Ecto neural progenitor cell (in vitro differentiated cells): ENCODE results near the gene CD37.
"Not testable (repeated sequence)": the region's sequence is repeated elsewhere in the genome, so short reads cannot be mapped to it uniquely, and the experiment has no call there.

Experiments
- DNase-seq: peaks from one replicate; pipeline ENCODE4 v3.0.0-alpha.2; 2018; ENCODE audit warnings: low spot score

CD37 gene, protein sequence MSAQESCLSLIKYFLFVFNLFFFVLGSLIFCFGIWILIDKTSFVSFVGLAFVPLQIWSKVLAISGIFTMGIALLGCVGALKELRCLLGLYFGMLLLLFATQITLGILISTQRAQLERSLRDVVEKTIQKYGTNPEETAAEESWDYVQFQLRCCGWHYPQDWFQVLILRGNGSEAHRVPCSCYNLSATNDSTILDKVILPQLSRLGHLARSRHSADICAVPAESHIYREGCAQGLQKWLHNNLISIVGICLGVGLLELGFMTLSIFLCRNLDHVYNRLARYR

DNA sequence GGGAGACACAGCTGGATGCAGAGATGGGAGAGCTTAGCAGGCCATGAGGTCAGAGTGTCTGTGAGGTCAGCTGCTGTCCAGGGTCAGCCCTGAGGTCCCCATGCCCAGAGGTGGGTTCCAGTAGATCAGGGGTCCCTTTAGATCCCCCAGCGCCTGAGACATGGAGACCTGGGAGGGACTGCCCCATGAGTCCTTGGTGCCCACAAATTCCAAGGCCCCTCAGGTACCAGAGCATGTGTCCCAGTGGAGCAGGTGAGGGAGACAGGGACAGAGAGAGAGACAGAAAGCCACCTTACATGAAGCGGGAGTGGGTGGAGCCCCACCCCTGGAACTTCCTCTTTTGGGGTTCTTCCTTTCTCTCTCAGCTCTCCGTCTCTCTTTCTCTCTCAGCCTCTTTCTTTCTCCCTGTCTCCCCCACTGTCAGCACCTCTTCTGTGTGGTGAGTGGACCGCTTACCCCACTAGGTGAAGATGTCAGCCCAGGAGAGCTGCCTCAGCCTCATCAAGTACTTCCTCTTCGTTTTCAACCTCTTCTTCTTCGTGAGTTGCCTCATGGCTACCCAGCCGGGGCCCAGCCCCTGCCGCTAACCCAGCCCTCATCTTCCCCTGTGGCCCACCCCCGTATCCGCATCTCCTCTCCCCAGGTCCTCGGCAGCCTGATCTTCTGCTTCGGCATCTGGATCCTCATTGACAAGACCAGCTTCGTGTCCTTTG is at the start of gene CD37:
TSS of gene CD37 (plus strand) at position 336 of the 713 bp plus-strand sequence. CDS start at position 471, 135 bp downstream.
- peak; percentile 41 for DNase-seq

DNA sequence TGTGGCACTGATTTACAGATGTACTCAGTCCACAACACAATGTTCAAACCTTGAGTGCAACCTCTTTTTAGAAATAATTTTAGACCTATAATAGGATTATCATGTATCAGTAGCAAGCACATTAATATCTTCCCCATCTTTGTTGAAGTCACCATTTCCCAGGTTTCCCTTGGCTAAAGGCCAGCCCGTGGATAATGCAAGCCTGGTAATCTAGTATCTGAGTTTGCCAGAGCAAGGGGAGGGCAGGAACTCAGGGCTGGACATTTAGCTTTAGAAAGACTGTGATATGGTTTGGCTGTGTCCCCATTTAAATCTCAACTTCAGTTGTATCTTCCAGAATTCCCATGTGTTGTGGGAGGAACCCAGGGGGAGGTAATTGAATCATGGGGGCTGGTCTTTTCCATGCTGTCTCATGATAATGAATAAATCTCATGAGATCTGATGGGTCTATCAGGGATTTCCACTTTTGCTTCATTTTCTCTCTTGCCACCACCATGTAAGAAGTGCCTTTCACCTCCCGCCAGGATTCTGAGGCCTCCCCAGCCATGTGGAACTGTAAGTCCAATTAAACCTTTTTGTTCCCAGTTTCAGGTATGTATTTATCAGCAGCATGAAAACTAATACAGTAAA is 48.0 kb upstream of the CD37 start:
- DNase-seq, result no peak

DNA sequence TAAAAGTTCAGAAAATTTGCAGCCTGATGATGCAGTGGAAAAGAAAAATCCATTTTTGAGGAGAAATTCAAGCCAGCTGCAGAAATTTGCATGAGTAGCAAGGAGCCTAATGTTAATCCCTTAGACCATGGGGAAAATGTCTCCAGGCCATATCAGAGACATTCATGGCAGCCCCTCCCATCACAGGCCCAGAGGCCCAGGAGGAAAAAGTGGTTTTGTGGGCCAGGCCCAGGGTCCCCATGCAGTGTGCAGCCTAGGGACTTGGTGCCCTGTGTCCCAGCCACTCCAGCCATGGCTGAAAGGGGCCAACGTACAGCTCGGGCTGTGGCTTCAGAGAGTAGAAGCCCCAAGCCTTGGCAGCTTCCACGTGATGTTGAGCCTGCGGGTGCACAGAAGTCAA is 47.0 kb upstream of the CD37 start:
- not testable (repeated sequence) for DNase-seq

DNA sequence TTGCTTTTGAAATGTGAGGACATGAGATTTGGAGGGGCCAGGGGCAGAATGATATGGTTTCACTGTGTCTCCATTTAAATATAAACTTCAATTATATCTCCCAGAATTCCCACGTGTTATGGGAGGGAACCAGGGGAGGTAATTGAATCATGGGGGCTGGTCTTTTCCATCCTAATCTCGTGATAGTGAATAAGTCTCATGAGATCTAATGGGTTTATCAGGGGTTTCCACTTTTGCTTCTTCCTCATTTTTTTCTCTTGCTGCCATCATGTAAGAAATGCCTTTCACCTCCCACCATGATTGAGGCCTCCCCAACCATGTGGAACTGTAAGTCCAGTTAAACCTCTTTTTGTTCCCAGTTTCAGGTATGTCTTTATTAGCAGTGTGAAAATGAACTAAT is 45.9 kb upstream of the CD37 start:
- DNase-seq, result not testable (repeated sequence)

DNA sequence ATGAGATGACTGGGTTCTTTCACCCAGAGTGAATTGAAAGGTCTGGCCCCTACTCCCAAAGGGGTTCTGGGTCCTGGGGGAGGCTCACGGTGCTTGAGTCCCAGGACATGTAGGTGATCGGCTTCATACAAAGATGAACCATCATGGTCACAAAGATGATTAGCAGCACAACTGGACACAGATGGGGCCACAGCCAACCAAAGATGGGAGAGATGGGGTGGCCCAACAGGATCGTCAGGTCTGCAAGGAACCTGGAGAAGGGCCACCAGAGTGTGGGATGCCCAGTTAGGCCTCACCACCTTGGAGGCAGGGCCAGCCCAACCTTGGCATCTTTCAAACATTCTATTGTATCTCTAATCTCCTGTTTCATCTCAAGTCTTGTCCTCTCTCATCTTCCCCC is 44.7 kb upstream of the CD37 start:
- no peak for DNase-seq

DNA sequence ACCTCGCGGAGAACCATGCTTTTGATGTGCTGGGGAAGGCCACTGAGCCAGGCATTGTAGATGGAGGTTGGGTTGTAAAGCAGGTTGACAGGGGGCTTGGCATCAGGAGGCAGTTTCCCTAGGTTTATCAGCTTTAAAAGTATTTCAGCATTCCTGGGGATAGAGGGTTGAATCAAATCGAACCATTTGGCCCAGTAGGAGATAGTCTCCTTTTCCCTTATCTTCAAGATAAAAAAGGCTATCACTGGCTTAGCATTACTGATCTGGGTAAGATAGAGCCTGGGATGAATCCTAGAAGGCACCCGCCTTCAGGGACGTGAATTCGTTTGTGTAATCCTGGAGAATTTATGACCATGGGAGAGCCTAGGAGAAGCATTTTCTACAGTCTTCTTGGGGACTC is 40.8 kb upstream of the CD37 start:
- DNase-seq, result no peak

DNA sequence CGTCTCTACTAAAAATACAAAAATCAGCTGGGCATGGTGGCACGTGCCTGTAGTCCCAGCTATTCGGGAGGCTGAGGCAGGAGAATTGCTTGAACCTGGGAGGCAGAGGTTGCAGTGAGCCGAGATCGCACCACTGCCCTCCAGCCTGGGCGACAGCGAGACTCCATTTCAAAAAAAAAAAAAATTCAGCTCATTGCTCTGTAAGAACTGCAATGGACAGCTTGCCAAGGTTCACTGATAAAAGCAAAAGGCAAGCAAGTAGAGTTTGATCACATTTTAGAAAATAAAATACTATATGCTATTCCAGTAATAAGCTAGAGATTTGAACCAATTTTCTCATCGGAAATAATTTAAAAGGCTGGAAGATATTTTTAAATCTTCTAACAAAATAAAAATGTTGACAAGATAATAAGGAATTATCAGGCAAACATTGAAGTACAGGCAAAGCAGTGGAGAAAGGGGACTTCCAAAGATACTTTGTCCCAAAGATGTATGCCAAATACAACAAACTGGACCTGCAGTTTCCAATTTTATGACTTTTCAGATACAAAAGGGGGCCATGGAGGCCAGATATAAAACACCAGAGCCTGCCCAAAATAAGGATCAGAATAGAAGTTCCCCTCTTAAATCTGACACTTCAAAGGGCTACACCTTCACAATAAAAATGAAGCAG is 39.9 kb upstream of the CD37 start:
- DNase-seq, result no peak

DNA sequence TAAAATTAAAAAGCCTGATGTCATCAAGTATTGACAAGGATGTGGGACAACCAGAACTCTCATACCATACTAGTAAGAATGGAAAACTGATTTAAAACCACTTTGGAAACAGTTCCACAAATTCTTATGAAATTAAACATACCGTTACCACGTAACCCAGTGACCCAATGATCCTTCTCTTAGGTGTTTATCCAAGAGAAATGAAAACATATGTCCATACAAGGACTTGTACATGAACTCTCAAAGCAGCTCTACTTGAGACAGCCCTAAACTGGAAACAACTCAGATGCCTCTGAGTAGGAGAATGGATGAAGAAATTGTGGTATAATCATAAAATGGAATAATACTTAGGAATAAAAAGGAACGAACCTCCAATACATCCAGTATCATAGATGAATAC is 37.8 kb upstream of the CD37 start:
- no peak for DNase-seq

DNA sequence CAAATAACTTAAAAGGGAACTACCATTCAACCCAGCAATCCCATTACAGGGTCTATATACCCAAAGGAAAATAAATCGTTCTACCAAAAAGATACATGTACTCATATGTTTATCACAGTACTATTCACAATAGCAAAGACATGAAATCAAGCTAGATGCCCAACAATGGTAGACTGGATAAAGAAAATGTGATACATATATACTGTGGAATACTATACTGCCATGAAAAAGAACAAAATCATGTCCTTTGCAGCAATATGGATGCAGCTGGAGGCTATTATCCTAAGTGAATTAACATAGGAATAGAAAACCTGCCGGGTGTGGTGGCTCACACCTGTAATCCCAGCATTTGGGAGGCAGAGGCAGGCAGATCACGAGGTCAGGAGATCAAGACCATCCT is 36.6 kb upstream of the CD37 start:
- DNase-seq, result not testable (repeated sequence)

DNA sequence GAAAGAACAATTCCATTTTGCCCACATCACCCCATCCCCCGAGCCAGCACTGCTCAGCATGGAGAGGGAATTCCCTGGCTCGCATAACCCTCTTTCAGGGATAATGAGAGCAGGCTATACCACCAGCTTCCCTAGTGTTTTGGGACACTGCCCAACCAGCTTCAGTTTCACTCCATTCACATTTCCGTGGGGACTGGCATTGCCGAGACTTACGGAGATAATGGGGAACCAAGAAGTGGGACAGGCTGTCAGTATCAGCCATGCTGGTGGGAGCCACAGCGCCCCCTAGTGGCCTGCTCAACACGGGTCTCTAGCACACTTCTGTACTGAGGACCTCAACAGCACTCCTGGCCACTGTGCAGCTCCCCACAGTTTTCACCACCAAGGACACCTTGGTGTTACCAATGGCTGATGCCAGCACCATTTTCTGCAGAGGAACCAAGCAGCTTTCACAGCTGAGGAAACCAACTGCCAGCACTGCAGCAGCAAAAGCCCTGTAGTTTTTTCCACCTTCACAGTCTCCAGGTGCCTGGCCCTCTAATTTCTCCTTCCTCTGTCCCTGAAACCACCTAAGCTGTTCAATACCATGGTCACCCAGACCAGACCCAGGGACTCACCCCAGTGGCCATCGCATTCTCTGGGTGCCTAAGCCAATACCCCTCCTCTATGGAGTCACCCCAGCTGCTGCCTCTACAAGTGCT is 33.9 kb upstream of the CD37 start:
- DNase-seq, result peak; percentile 88

DNA sequence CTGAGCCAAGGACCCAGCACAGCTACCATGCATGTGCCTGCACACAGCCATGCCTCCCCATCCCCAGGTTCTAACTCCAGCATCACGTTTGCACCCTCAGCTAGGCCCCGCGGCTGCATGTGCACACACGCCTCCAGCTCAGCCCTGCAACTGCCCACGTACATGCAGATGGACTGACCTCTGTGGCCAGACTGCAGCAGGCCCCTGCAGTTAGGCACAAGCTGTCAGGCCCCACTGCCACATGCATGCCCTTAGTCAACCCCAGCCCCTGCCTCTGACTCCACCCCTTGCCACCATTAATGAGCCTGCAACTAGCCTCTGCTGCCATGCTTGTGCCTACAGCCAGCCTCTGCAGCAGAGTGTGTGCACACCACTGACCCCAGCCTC is 33.3 kb upstream of the CD37 start:
- no peak for DNase-seq

DNA sequence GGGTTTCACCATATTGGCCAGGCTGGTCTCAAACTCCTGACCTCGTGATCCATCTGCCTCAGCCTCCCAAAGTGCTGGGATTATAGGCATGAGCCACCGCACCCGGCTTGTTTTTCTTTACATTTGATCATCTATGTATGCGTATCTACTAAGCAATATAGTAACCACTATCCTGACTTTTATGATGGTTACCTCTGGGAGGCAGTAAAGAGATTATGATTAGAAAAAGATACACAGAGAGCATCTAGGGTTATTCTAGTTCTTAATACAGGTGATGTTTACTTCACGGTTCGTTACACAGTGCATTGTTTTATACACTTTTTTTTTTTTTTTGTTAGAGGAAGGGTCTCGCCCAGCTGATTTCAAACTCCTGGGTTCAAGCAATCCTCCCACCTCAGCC is 28.5 kb upstream of the CD37 start:
- not testable (repeated sequence) for DNase-seq

DNA sequence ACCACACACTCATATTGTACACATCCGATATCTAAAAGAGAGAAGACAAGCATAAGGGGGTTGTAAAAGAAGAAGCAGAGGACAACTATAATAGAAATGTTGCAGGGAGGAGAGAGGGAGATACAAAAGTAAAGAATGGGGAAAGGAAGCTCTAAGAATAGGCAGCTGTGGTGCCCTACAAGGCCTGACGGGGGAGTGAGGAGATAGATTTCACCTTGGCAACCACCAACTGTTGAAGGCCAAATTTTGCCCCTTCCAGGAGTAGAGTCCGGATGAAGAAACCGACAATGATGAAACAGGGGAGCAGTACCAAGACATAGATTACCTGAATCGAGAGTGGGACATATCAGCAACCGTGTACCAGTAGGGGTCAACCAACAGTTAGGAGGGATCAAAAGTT is 26.1 kb upstream of the CD37 start:
- no peak for DNase-seq

DNA sequence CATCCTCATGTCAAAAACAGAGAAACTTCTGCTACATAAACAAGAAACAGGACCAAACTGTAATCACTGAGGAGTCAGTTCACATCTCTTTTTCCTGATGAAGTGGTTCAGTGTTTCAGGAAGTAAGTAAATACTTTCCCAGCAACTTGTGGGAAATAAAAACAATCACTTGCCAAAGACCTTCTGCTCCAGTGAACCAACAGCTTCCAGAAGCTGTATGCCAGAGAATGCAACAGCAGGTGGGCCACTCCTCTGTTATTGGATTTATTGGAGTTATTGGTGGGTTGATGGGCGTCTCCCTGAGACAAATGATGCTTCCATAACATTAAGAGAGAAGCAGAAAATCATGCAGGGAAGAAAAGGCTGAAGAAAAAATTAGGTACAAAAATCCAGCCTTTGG is 20.1 kb upstream of the CD37 start:
- DNase-seq, result no peak

DNA sequence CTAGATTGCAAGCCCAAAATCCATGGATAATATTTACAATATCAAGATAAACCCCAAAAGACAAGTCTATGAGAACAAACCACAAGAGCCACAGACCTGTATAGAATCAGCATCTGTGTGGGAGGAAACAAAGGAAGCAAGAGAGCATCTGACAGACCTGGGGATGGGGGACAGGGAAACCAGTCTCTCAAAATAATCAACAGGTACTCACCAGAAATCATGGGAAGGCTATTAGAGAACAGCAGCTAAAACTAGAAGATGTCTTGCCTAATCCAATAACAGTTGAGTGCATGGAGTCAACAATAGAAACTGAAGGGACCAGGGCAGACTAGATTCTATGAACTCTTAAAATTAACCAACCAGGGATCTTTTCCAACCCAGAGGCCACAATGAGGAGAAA is 18.9 kb upstream of the CD37 start:
- no peak for DNase-seq

DNA sequence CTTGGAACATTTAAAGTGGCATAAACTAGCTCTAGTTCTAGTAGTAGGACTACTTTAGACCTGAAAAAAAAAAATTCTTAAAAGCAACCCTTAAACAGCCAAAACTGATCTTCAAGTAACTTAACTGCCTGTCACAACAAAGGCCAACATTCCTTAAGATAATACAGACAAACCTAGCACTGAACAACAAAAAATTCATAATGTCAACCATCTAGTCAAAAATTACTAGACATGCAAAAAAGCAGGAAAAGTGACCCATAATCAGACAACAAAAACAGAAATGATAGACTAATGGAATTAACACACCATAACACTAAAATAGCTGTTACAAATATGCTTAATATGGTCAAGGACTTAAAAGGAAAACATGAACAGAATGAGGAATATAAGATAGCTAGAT is 16.9 kb upstream of the CD37 start:
- no peak for DNase-seq

DNA sequence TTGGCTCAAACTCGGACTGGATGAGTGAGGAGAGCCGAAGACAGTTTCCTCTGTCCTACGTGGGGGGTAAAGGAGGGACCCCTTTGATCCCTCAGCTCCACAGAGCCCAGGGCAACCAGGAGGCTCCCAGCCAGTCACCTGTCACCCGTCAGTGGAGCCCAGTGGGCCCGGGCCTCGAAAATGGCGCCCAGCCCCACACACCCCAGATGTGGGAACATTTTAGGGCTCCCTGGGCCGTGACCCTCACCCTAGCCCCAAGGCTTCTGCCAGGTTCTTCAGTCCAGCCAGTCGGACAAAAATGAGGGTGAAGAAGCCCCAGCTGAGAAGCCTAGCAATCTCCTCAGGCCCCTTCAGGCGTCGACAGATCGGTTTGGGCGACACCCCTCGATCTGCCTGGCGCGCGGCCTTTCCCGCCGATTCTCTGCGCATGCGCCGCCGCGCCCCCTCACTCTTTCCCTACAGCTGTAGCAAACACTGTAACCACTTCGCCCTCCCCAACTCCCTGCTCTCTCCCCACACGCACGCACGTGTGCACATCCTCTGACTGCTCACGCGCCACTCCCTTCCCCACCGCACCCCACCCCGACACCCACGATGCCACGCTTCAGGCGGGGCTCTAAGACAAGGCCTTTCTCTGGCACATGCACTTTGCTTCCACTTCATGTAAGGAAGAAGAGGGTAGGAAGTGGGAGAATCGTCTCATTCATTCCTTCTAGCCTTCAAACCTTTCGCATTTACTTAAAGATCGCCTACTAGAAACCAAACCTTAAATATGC is 10.2 kb upstream of the CD37 start, which contains the start of gene SLC6A16:
TSS of gene SLC6A16 (minus strand) at position 391 of the 776 bp plus-strand sequence. CDS start 13,844 bp downstream, outside the sequence.
- DNase-seq, result no peak

DNA sequence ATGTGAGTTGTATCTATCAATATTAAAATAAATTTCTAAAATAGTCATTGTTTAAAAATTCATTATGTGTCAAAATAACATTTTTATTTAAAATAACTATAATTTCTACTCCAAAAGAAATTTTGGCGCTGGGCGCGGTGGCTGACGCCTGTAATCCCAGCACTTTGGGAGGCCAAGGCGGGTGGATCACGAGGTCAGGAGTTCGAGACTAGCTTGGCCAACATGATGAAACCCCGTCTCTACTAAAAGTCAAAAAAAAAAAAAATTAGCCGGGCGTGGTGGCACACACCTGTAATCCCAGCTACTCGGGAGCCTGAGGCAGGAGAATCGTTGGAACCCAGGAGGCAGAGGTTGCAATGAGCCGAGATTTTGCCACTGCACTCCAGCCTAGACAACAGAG is 9.4 kb upstream of the CD37 start:
- DNase-seq, result not testable (repeated sequence)

DNA sequence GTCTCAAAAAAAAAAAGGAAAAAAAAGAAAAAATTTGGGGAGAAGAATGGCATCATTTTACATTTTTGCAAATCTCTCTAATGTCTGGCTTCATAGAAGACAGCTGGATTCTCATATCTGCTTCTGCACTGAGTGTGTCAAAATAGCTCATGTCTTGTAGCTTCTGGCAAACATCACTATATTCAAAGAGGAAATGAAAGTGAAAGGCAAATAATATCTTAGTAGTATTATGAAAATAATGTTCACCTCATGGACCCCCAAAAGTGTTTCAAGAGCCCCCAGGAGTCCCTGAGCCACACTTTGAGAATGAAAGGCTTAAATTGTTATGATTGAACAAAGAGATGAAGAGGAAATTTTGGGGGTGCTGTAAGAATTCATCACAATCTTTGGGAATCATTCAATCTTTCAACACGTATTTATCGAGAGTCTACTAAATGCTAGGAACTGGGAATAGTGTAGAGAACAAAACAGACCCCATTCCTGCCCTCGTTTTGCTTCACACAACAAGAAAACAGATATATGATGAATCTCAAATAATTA is 9.0 kb upstream of the CD37 start:
- DNase-seq, result no peak

DNA sequence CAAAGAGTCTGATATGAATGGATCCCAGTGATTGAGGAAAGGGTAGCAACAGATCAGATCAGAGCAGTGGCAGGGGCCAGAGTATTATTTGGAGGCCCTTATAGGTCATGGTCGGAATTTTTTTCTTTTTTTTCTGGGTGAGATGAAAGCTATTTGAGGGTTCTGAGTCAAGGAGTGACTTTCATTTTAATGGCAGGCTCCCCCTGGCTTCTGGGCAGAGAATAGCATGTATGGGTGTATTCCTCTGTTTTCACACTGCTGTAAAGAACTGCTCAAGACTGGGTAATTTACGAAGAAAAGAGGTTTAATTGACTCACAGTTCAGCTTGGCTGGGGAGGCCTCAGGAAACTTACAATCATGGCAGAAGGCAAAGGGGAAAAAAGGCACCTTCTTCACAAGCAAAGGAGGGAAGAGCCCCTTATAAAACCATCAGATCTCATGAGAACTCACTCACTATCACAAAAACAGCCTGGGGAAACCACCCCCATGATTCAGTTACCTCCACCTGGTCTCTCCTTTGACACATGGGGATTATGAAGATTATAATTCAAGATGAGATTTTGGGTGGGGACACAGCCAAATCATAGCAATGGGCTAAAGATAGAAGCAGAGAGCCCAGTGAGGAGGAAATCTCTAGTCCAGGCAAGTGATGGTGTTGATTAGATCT is 7.2 kb upstream of the CD37 start:
- no peak for DNase-seq
